ENCODE results near the gene INTS7. TPM values are rescaled to one million over a fixed set of nuclear protein-coding genes. Genes with fewer than 3 reads are reported as not detected.
"Not testable (repeated sequence)": the region's sequence is repeated elsewhere in the genome, so short reads cannot be mapped to it uniquely, and the experiment has no call there.

Gene INTS7
- total and polyA plus RNA-seq, 12 donors = 4.4 to 11.6 (median 8.5) TPM

GRCh38 chr1:212035835-212036605 lies 663 bp upstream of the INTS7 start:
- no peak for DNase-seq
- Histone ChIP-seq H3K9me3 (no peaks in the 10 kb centered on the region), H3K27ac (peak overlapping the region in 3 of 10 donors; percentile 27 to 90 (median 46)), H3K27me3 (no peaks in the 10 kb centered on the region), H3K36me3 (no peaks in the 10 kb centered on the region), H3K4me1 (peaks cover 2 to 55% (median 25%) of the 10 kb centered on the region in 9 donors), H3K4me3 (peak overlapping the region; percentile 40 to 73 (median 62))
- no peak for TF ChIP-seq CTCF (IDR thresholded peaks at IDR 0.05)
- intact Hi-C loops (cut with DNase I) = loop anchor here in 5 of 10 donors (1.0 to 10.0 kb wide), 5 partner anchors 201 to 419 kb away; partner anchors contain the start of genes LPGAT1 (in 2 of the 5), NEK2 (in 1 of the 5) and PACC1 (in 1 of the 5)
- 1% methylated on average over 32 of the region's 32 CpGs for WGBS, 2 donors
- peak in 1 of 8 donors; percentile 6 for ATAC-seq

GRCh38 chr1:212034516-212035122 lies 738 bp downstream of the INTS7 start:
- intact Hi-C loops (cut with DNase I) = loop anchor here in 6 of 10 donors (1.0 to 10.0 kb wide), 6 partner anchors 200 to 420 kb away; partner anchors contain the start of genes LPGAT1 (in 2 of the 6), NEK2 (in 1 of the 6) and PACC1 (in 1 of the 6)
- no peaks in the 10 kb centered on the region for H3K9me3 ChIP-seq
- no peaks in the 10 kb centered on the region for H3K27me3 ChIP-seq
- ATAC-seq (peak; percentile 6 to 43 (median 26)), DNase-seq (no peak)
- no peaks in the 10 kb centered on the region for H3K36me3 ChIP-seq
- H3K4me3 ChIP-seq = peak overlapping the region; percentile 19 to 73 (median 62)
- H3K27ac ChIP-seq = peak overlapping the region; percentile 15 to 91 (median 86)
- H3K4me1 ChIP-seq = peaks cover 2 to 67% (median 30%) of the 10 kb centered on the region in 9 donors
- WGBS, 2 donors = 2% methylated on average over 13 of the region's 13 CpGs
- no peak for TF ChIP-seq CTCF (IDR thresholded peaks at IDR 0.05)

GRCh38 chr1:212030936-212031528 lies 4.3 kb downstream of the INTS7 start:
- Histone ChIP-seq H3K9me3 (no peaks in the 10 kb centered on the region), H3K4me3 (no peak overlapping the region), H3K27ac (no peak overlapping the region), H3K27me3 (no peaks in the 10 kb centered on the region), H3K4me1 (peaks cover 1 to 53% (median 27%) of the 10 kb centered on the region in 9 donors), H3K36me3 (no peaks in the 10 kb centered on the region)
- DNase-seq = no peak
- no peak for TF ChIP-seq CTCF (IDR thresholded peaks at IDR 0.05)
- ATAC-seq = peak in 1 of 8 donors; percentile 24
- intact Hi-C loops (cut with DNase I) = loop anchor here in 6 of 10 donors (5.0 to 10.0 kb wide), 5 partner anchors 196 to 424 kb away; partner anchors contain the start of genes LPGAT1 (in 2 of the 6) and NEK2 (in 1 of the 6)
- WGBS, 2 donors = 85 to 98% methylated on average over 1 of the region's 1 CpG

- peaks cover 0 to 10% (median 0%) of the 10 kb centered on the region in 11 donors for H3K9me3 ChIP-seq
- intact Hi-C loops (cut with DNase I) = loop anchor here in 2 of 10 donors (10.0 kb wide), 1 partner anchor 343 kb away; no protein-coding TSS in a partner anchor
- not testable (repeated sequence) for ATAC-seq, DNase-seq, H3K27me3 ChIP-seq, H3K4me3 ChIP-seq, H3K27ac ChIP-seq
- peaks cover 0 to 11% (median 0%) of the 10 kb centered on the region in 9 donors for H3K36me3 ChIP-seq
- WGBS, 2 donors = 92 to 93% methylated on average over 10 of the region's 10 CpGs
- peaks cover 0 to 31% (median 10%) of the 10 kb centered on the region in 9 donors for H3K4me1 ChIP-seq
Measured at GRCh38 chr1:212027727-212028126, 7.6 kb downstream of the INTS7 start.
